Measurements from ENCODE around the gene KIF2A. TPM values are rescaled to one million over a fixed set of nuclear protein-coding genes. Genes with fewer than 3 reads are reported as not detected.
A peak's percentile ranks its signal among the peaks of the same experiment; 100 is the strongest.

Gene KIF2A
- total and polyA plus RNA-seq, 2 of the 13 experiments (the other 11 are each of a cell fraction or from before 2014, with no cell fraction given), result 8.5 to 19.2 TPM

GRCh38 chr5:62403411-62404250 is 97.6 kb downstream of the KIF2A start, which contains the start of gene DIMT1 (continued):
- TF ChIP-seq ZNF280B (CRISPR knock-in tag; IDR thresholded peaks at IDR 0.05; ENCODE audit: borderline replicate concordance), result peak; percentile 87
- TF ChIP-seq ZNF629 (CRISPR knock-in tag; conservative IDR thresholded peaks at IDR 0.05), result no peak
- TF ChIP-seq ZNF318 (CRISPR knock-in tag; IDR thresholded peaks at IDR 0.05), result no peak
- peak; percentile 85 for TF ChIP-seq MNT (IDR thresholded peaks at IDR 0.05)
- TF ChIP-seq CBFB (CRISPR knock-in tag; IDR thresholded peaks at IDR 0.05), result peak; percentile 39; the same call in 1 of the 2 replicates
- TF ChIP-seq SKIL (CRISPR knock-in tag; IDR thresholded peaks at IDR 0.05; ENCODE audit: borderline replicate concordance), result no peak; the same call in 1 of the 2 replicates
- TF ChIP-seq MED8 (CRISPR knock-in tag; IDR thresholded peaks at IDR 0.05; ENCODE audit: insufficient replicate concordance), result peak; percentile 49
- TF ChIP-seq PAWR (CRISPR knock-in tag; IDR thresholded peaks at IDR 0.05; ENCODE audit: borderline replicate concordance), result peak; percentile 34; the same call in 1 of the 2 replicates
- peak; percentile 95 for TF ChIP-seq ZNF619 (CRISPR knock-in tag; IDR thresholded peaks at IDR 0.05)
- no peak for TF ChIP-seq TP53 (CRISPR knock-in tag; conservative IDR thresholded peaks at IDR 0.05)
- 0 out of 2 replicates have a peak, but pooled peaks have one; percentile 50 for TF ChIP-seq FIP1L1 (IDR thresholded peaks at IDR 0.05; ENCODE audit: borderline replicate concordance, insufficient read depth, low read depth, low read length)
- TF ChIP-seq GATAD1 (CRISPR knock-in tag; IDR thresholded peaks at IDR 0.05), result peak; percentile 78
- TF ChIP-seq ZNF816 (CRISPR knock-in tag; IDR thresholded peaks at IDR 0.05; ENCODE audit: borderline replicate concordance), result peak; percentile 77; the same call in 1 of the 2 replicates
- TF ChIP-seq SCMH1 (CRISPR knock-in tag; IDR thresholded peaks at IDR 0.05; ENCODE audit: borderline replicate concordance), result no peak
